LNCAP (cell line): ENCODE measurements around the gene CNTN4.
A peak's percentile ranks its signal among the peaks of the same experiment; 100 is the strongest.

Experiments used
- CTCF ChIP-seq: fragments of 450-650 bp; IDR thresholded peaks from 2 replicates; pipeline ENCODE4 v1.5.1; 2017; ENCODE audit warnings: mild to moderate bottlenecking

CNTN4 gene

GRCh38 chr3:2153547-2153946 is 54.9 kb downstream of the CNTN4 start:
- TF ChIP-seq CTCF: no peak

GRCh38 chr3:2154621-2155020 is 56.0 kb downstream of the CNTN4 start:
- TF ChIP-seq CTCF: no peak

- TF ChIP-seq CTCF: peak; percentile 90
Observed at GRCh38 chr3:2156244-2156847, 57.7 kb downstream of the CNTN4 start.

- TF ChIP-seq CTCF: no peak
Observed at GRCh38 chr3:2158828-2159227, 60.2 kb downstream of the CNTN4 start.

GRCh38 chr3:2166552-2166951 is 67.9 kb downstream of the CNTN4 start:
- peak; percentile 24; the same call in 1 of the 2 replicates for TF ChIP-seq CTCF

- no peak for TF ChIP-seq CTCF
Observed at GRCh38 chr3:2172561-2173171, 74.0 kb downstream of the CNTN4 start.

- no peak for TF ChIP-seq CTCF
Observed at GRCh38 chr3:2180634-2181033, 82.0 kb downstream of the CNTN4 start.
